SK-N-SH treated with all-trans-retinoic acid at 6 μM for 48 hours (cell line): Measurements from ENCODE around the gene NT5C3A.
"Not testable (repeated sequence)": the region's sequence is repeated elsewhere in the genome, so short reads cannot be mapped to it uniquely, and the experiment has no call there.

Experiments
- BACH2 ChIP-seq: fragments of 250-450 bp; sonication (Bioruptor Pico); IDR thresholded peaks from 2 replicates; pipeline ENCODE4 v1.9.0; 2021; ENCODE audit warnings: mild to moderate bottlenecking, borderline replicate concordance
- CSDC2 ChIP-seq: fragments of 250-450 bp; sonication (Bioruptor Pico); IDR thresholded peaks from 2 replicates; pipeline ENCODE4 v1.5.0; 2020; ENCODE audit warnings: mild to moderate bottlenecking, moderate library complexity
- GLIS3 ChIP-seq: fragments of 250-450 bp; sonication (Bioruptor Pico); IDR thresholded peaks from 2 replicates; pipeline ENCODE4 v1.5.0; 2020; ENCODE audit warnings: mild to moderate bottlenecking, moderate library complexity
- ISL1 ChIP-seq: fragments of 250-450 bp; sonication (Bioruptor Pico); IDR thresholded peaks from 2 replicates; pipeline ENCODE4 v2.1.2; 2022; ENCODE audit warnings: mild to moderate bottlenecking, moderate library complexity
- OSR1 ChIP-seq: fragments of 250-450 bp; sonication (Bioruptor Pico); IDR thresholded peaks from 2 replicates; pipeline ENCODE4 v1.8.0; 2022; ENCODE audit warnings: moderate library complexity, mild to moderate bottlenecking, inconsistent platforms
- SNAI2 ChIP-seq: fragments of 250-450 bp; sonication (Bioruptor Pico); IDR thresholded peaks from 2 replicates; pipeline ENCODE4 v1.5.0; 2020; ENCODE audit warnings: mild to moderate bottlenecking, moderate library complexity
- TOX ChIP-seq: fragments of 250-450 bp; sonication (Bioruptor Pico); IDR thresholded peaks from 2 replicates; pipeline ENCODE4 v1.8.0; 2021; ENCODE audit warnings: mild to moderate bottlenecking, moderate library complexity, borderline replicate concordance
- ZFP3 ChIP-seq: fragments of 250-450 bp; sonication (Bioruptor Pico); IDR thresholded peaks from 2 replicates; pipeline ENCODE4 v1.5.0; 2020; ENCODE audit warnings: mild to moderate bottlenecking, moderate library complexity
- TF ChIP-seq, protein P1 (sequence below): fragments of 250-450 bp; sonication (Bioruptor Pico); IDR thresholded peaks from 2 replicates; pipeline ENCODE4 v1.5.1; 2021; ENCODE audit warnings: mild to moderate bottlenecking, moderate library complexity

DNA sequence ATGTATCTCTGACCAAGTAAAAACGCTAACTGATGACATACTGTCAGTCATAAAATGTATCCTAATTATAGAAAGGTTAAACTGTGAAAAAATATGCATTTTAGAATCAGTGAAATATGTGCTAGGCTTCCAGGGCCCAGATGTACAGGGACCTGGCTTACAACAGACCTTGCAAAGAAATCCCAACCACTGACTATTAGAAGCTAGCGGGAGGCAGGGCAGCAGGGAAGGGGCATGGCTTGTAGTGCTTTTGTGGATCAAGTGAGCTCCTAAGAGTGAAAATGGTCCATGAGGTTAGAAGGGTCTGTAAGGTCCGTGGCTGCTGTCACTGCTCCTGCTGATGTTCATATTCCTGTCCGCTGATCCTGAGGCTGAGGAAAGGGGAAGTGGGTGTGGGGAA, 64.6 kb downstream of the NT5C3A start:
- TF ChIP-seq, protein P1, sequence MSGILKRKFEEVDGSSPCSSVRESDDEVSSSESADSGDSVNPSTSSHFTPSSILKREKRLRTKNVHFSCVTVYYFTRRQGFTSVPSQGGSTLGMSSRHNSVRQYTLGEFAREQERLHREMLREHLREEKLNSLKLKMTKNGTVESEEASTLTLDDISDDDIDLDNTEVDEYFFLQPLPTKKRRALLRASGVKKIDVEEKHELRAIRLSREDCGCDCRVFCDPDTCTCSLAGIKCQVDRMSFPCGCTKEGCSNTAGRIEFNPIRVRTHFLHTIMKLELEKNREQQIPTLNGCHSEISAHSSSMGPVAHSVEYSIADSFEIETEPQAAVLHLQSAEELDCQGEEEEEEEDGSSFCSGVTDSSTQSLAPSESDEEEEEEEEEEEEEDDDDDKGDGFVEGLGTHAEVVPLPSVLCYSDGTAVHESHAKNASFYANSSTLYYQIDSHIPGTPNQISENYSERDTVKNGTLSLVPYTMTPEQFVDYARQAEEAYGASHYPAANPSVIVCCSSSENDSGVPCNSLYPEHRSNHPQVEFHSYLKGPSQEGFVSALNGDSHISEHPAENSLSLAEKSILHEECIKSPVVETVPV (CRISPR knock-in tag), result not testable (repeated sequence)
- TF ChIP-seq TOX (CRISPR knock-in tag); ZFP3 (CRISPR knock-in tag); OSR1; BACH2 (CRISPR knock-in tag); SNAI2; GLIS3 (CRISPR knock-in tag); ISL1 (CRISPR knock-in tag); CSDC2: not testable (repeated sequence)
